HepG2 (cell line): ENCODE results near the gene PLEKHH3.

Source experiments
- ARNTL ChIP-seq: sonication (generic); formaldehyde crosslinking; IDR thresholded peaks from 2 replicates; pipeline ENCODE4 v1.4.0; 2020; ENCODE audit warnings: mild to moderate bottlenecking, missing genetic modification reagents
- KLF16 ChIP-seq, 2 experiments: sonication (generic) in 1 of 2; formaldehyde crosslinking in 1 of 2; IDR thresholded peaks; 2 replicates each; pipeline versions ENCODE4 v1.6.1 to v1.8.0; 2016 to 2023; ENCODE audit warnings: missing genetic modification reagents in 2 of 2, missing compliant biosample characterization in 1 of 2
- MAZ ChIP-seq, 2 experiments: sonication (generic) in 1 of 2; formaldehyde crosslinking in 1 of 2; IDR thresholded peaks; 2 replicates each; pipeline versions ENCODE4 v1.5.0 to v1.6.1; 2012 to 2020; ENCODE audit warnings: low read depth in 2 of 2, mild to moderate bottlenecking in 2 of 2, borderline replicate concordance in 1 of 2, improper control_type of control experiment in 1 of 2, low read length in 1 of 2, missing genetic modification reagents in 1 of 2, moderate library complexity in 1 of 2
- RAD21 ChIP-seq: fragments of 450-650 bp; formaldehyde crosslinking; IDR thresholded peaks from 2 replicates; pipeline ENCODE4 v1.5.0; 2020; ENCODE audit warnings: mild to moderate bottlenecking
- SP1 ChIP-seq, 2 experiments: fragments of 450-650 bp in 1 of 2; sonication (generic) in 1 of 2; formaldehyde crosslinking in 1 of 2; IDR thresholded peaks; 2 replicates each; pipeline versions ENCODE4 v1.4.0 to v1.6.1; 2016 to 2020; ENCODE audit warnings: missing genetic modification reagents in 1 of 2
- TBX2 ChIP-seq: sonication (generic); formaldehyde crosslinking; IDR thresholded peaks from 2 replicates; pipeline ENCODE4 v1.5.0; 2020; ENCODE audit warnings: missing genetic modification reagents, mild to moderate bottlenecking, borderline replicate concordance
- ZNF383 ChIP-seq: sonication (generic); formaldehyde crosslinking; IDR thresholded peaks from 2 replicates; pipeline ENCODE4 v1.4.0; 2020; ENCODE audit warnings: missing genetic modification reagents, mild to moderate bottlenecking, borderline replicate concordance
- ZNF777 ChIP-seq: sonication (generic); formaldehyde crosslinking; IDR thresholded peaks from 2 replicates; pipeline ENCODE4 v1.4.0; 2020; ENCODE audit warnings: missing genetic modification reagents
- ZNF891 ChIP-seq: sonication (generic); formaldehyde crosslinking; IDR thresholded peaks from 2 replicates; pipeline ENCODE4 v1.5.0; 2020; ENCODE audit warnings: mild to moderate bottlenecking, missing genetic modification reagents
- TF ChIP-seq, protein P1 (sequence below): sonication (generic); formaldehyde crosslinking; IDR thresholded peaks from 2 replicates; pipeline ENCODE4 v1.8.1; 2022; ENCODE audit warnings: low read depth, mild to moderate bottlenecking, missing genetic modification reagents
- TF ChIP-seq, protein P2 (sequence below): sonication (generic); formaldehyde crosslinking; IDR thresholded peaks from 2 replicates; pipeline ENCODE4 v1.4.0; 2020; ENCODE audit warnings: missing genetic modification reagents, borderline replicate concordance
- TF ChIP-seq, protein P3 (sequence below): sonication (generic); formaldehyde crosslinking; IDR thresholded peaks from 2 replicates; pipeline ENCODE4 v1.5.0; 2020; ENCODE audit warnings: mild to moderate bottlenecking, missing genetic modification reagents, moderate library complexity

DNA sequence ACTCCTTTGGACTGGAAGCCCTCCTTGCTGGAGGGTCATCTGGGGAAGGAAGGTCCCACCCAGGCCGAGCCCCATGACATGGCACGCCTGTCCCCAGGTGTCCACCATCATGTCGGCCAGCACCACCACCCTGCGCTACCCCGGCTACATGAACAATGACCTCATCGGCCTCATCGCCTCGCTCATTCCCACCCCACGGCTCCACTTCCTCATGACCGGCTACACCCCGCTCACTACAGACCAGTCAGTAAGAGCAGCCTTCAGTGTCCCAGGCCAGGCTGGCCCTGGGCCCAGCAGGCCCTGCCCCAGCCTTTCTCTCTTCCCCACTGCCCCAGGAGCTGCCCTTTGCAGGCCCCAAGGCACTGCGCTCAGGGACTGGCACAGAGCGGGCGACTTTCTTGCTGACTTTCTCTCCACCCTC is 11.2 kb downstream of the PLEKHH3 start:
- TF ChIP-seq, protein P1, sequence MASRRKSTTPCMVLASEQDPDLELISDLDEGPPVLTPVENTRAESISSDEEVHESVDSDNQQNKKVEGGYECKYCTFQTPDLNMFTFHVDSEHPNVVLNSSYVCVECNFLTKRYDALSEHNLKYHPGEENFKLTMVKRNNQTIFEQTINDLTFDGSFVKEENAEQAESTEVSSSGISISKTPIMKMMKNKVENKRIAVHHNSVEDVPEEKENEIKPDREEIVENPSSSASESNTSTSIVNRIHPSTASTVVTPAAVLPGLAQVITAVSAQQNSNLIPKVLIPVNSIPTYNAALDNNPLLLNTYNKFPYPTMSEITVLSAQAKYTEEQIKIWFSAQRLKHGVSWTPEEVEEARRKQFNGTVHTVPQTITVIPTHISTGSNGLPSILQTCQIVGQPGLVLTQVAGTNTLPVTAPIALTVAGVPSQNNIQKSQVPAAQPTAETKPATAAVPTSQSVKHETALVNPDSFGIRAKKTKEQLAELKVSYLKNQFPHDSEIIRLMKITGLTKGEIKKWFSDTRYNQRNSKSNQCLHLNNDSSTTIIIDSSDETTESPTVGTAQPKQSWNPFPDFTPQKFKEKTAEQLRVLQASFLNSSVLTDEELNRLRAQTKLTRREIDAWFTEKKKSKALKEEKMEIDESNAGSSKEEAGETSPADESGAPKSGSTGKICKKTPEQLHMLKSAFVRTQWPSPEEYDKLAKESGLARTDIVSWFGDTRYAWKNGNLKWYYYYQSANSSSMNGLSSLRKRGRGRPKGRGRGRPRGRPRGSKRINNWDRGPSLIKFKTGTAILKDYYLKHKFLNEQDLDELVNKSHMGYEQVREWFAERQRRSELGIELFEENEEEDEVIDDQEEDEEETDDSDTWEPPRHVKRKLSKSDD (CRISPR knock-in tag), result no peak
- TF ChIP-seq KLF16 (CRISPR knock-in tag; IDR thresholded peaks at IDR 0.05), result no peak
- TF ChIP-seq, protein P2, sequence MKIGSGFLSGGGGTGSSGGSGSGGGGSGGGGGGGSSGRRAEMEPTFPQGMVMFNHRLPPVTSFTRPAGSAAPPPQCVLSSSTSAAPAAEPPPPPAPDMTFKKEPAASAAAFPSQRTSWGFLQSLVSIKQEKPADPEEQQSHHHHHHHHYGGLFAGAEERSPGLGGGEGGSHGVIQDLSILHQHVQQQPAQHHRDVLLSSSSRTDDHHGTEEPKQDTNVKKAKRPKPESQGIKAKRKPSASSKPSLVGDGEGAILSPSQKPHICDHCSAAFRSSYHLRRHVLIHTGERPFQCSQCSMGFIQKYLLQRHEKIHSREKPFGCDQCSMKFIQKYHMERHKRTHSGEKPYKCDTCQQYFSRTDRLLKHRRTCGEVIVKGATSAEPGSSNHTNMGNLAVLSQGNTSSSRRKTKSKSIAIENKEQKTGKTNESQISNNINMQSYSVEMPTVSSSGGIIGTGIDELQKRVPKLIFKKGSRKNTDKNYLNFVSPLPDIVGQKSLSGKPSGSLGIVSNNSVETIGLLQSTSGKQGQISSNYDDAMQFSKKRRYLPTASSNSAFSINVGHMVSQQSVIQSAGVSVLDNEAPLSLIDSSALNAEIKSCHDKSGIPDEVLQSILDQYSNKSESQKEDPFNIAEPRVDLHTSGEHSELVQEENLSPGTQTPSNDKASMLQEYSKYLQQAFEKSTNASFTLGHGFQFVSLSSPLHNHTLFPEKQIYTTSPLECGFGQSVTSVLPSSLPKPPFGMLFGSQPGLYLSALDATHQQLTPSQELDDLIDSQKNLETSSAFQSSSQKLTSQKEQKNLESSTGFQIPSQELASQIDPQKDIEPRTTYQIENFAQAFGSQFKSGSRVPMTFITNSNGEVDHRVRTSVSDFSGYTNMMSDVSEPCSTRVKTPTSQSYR (CRISPR knock-in tag), result no peak
- no peak for TF ChIP-seq SP1 (IDR thresholded peaks at IDR 0.05)
- TF ChIP-seq SP1 (CRISPR knock-in tag; IDR thresholded peaks at IDR 0.05), result no peak
- TF ChIP-seq MAZ (IDR thresholded peaks at IDR 0.05; ENCODE audit: borderline replicate concordance, low read depth, low read length), result no peak
- TF ChIP-seq MAZ (CRISPR knock-in tag; IDR thresholded peaks at IDR 0.05; ENCODE audit: low read depth), result no peak
- TF ChIP-seq RAD21 (CRISPR knock-in tag), result no peak
- no peak for TF ChIP-seq ZNF383 (CRISPR knock-in tag)
- no peak for TF ChIP-seq TBX2
- TF ChIP-seq ARNTL (CRISPR knock-in tag), result no peak
- no peak for TF ChIP-seq ZNF777 (CRISPR knock-in tag)
- TF ChIP-seq, protein P3, sequence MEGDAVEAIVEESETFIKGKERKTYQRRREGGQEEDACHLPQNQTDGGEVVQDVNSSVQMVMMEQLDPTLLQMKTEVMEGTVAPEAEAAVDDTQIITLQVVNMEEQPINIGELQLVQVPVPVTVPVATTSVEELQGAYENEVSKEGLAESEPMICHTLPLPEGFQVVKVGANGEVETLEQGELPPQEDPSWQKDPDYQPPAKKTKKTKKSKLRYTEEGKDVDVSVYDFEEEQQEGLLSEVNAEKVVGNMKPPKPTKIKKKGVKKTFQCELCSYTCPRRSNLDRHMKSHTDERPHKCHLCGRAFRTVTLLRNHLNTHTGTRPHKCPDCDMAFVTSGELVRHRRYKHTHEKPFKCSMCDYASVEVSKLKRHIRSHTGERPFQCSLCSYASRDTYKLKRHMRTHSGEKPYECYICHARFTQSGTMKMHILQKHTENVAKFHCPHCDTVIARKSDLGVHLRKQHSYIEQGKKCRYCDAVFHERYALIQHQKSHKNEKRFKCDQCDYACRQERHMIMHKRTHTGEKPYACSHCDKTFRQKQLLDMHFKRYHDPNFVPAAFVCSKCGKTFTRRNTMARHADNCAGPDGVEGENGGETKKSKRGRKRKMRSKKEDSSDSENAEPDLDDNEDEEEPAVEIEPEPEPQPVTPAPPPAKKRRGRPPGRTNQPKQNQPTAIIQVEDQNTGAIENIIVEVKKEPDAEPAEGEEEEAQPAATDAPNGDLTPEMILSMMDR (CRISPR knock-in tag), result no peak
- TF ChIP-seq ZNF891, result no peak
